ENCODE data around the gene PIN1. TPM values are rescaled to one million over a fixed set of nuclear protein-coding genes. Genes with fewer than 3 reads are reported as not detected.
"Not testable (repeated sequence)": the region's sequence is repeated elsewhere in the genome, so short reads cannot be mapped to it uniquely, and the experiment has no call there.

The PIN1 gene
- total RNA-seq, 4 donors from 2014 or later: 83.9 to 111 (median 93.4) TPM

DNA sequence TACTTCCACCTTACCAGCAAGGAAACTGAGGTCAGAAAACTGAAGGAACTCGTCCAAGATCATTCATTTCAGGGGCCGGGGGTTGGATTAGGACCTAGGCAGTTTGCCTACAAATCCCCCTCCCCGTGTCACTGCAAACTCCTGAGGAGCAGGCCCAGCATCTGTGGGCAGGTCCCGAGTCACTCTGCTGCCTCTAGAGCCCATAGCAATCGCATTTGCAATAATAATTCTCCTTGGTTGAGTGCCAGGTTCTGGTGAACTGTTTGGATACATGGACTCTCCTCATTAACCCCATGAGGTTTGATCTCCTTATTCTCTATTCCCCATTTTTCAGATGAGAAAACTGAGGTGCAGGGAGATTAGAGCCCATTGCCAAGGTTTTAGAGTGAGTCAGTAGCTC lies 903 bp downstream of the PIN1 start:
- Histone ChIP-seq H3K4me1 (peaks cover 12 to 18% of the 10 kb centered on the region in 2 donors), H3K27me3 (no peaks in the 10 kb centered on the region), H3K4me3 (peak overlapping the region; percentile 74 to 99 (median 94)), H3K36me3 (peaks cover 0 to 31% of the 10 kb centered on the region in 2 donors), H3K9me3 (no peaks in the 10 kb centered on the region), H3K27ac (peak overlapping the region in 3 of 4 donors; percentile 78 to 90 (median 88))
- ATAC-seq (no peak), DNase-seq (no peak)
- intact Hi-C loops (cut with DNase I; ENCODE audit: low total_unique reads): loop anchor here (10.0 kb wide), 1 partner anchor 499 kb away; the partner anchor contains the start of genes ICAM3 and RAVER1
- in situ Hi-C loops (cut with MboI; ENCODE audit: low sequenced_read_pairs in 4 of 4): no loop called here
- TF ChIP-seq POLR2A (IDR thresholded peaks at IDR 0.05): no peak
- TF ChIP-seq, protein P1, sequence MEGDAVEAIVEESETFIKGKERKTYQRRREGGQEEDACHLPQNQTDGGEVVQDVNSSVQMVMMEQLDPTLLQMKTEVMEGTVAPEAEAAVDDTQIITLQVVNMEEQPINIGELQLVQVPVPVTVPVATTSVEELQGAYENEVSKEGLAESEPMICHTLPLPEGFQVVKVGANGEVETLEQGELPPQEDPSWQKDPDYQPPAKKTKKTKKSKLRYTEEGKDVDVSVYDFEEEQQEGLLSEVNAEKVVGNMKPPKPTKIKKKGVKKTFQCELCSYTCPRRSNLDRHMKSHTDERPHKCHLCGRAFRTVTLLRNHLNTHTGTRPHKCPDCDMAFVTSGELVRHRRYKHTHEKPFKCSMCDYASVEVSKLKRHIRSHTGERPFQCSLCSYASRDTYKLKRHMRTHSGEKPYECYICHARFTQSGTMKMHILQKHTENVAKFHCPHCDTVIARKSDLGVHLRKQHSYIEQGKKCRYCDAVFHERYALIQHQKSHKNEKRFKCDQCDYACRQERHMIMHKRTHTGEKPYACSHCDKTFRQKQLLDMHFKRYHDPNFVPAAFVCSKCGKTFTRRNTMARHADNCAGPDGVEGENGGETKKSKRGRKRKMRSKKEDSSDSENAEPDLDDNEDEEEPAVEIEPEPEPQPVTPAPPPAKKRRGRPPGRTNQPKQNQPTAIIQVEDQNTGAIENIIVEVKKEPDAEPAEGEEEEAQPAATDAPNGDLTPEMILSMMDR (IDR thresholded peaks at IDR 0.05 in 4 of 5, conservative IDR thresholded peaks at IDR 0.05 in 1 of 5): no peak

DNA sequence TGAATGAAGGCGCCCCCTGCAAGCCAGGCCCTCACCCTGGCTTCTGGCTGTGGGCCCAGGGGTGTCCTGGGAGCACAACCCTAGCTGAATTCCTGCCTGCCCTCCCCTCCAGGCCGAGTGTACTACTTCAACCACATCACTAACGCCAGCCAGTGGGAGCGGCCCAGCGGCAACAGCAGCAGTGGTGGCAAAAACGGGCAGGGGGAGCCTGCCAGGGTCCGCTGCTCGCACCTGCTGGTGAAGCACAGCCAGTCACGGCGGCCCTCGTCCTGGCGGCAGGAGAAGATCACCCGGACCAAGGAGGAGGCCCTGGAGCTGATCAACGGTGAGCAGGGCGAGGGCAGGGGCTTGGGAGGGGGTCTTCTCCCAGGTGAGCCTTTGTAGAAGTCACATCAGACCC lies 3.2 kb downstream of the PIN1 start:
- in situ Hi-C loops (cut with MboI; ENCODE audit: low sequenced_read_pairs in 4 of 4) (no loop called here), intact Hi-C loops (cut with DNase I; ENCODE audit: low total_unique reads) (loop anchor here (10.0 kb wide), 1 partner anchor 496 kb away; the partner anchor contains the start of genes ICAM3 and RAVER1)
- no peak overlapping the region for H3K27ac ChIP-seq
- H3K4me1 ChIP-seq: peaks cover 12 to 18% of the 10 kb centered on the region in 2 donors
- ATAC-seq: no peak
- H3K4me3 ChIP-seq: no peak overlapping the region
- peaks cover 0 to 53% of the 10 kb centered on the region in 2 donors for H3K36me3 ChIP-seq
- no peaks in the 10 kb centered on the region for H3K9me3 ChIP-seq
- TF ChIP-seq, protein P1 (IDR thresholded peaks at IDR 0.05 in 4 of 5, conservative IDR thresholded peaks at IDR 0.05 in 1 of 5): no peak
- TF ChIP-seq POLR2A (IDR thresholded peaks at IDR 0.05): no peak
- no peaks in the 10 kb centered on the region for H3K27me3 ChIP-seq
- DNase-seq: no peak

DNA sequence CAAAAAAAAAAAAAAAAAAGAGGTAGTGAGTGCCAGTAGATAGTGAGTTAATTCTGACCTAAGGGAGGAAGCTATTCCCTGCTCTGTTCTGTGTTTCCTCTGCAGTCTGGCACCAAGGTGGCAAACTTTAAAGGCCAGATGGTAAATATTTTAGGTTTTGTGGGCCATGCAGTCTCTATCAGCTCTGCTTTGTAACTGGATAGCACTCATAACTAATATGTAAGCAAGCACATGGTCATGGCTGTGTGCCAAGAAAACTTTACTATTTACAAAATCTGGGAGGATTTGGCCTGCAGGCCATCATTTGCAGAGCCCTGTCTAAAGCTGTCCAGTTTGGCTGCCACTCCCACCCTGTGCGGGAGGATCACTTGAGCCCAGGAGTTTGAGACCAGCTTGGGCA lies 4.3 kb downstream of the PIN1 start:
- H3K4me1 ChIP-seq: peaks cover 12 to 16% of the 10 kb centered on the region in 2 donors
- no peak overlapping the region for H3K4me3 ChIP-seq
- intact Hi-C loops (cut with DNase I; ENCODE audit: low total_unique reads): loop anchor here (10.0 kb wide), 1 partner anchor 495 kb away; the partner anchor contains the start of genes ICAM3 and RAVER1
- DNase-seq: no peak
- ATAC-seq: no peak
- in situ Hi-C loops (cut with MboI; ENCODE audit: low sequenced_read_pairs in 4 of 4): no loop called here
- H3K27me3 ChIP-seq: no peaks in the 10 kb centered on the region
- TF ChIP-seq POLR2A (IDR thresholded peaks at IDR 0.05): no peak
- TF ChIP-seq, protein P1 (IDR thresholded peaks at IDR 0.05 in 4 of 5, conservative IDR thresholded peaks at IDR 0.05 in 1 of 5): no peak
- no peaks in the 10 kb centered on the region for H3K9me3 ChIP-seq
- no peak overlapping the region for H3K27ac ChIP-seq
- peaks cover 0 to 64% of the 10 kb centered on the region in 2 donors for H3K36me3 ChIP-seq

DNA sequence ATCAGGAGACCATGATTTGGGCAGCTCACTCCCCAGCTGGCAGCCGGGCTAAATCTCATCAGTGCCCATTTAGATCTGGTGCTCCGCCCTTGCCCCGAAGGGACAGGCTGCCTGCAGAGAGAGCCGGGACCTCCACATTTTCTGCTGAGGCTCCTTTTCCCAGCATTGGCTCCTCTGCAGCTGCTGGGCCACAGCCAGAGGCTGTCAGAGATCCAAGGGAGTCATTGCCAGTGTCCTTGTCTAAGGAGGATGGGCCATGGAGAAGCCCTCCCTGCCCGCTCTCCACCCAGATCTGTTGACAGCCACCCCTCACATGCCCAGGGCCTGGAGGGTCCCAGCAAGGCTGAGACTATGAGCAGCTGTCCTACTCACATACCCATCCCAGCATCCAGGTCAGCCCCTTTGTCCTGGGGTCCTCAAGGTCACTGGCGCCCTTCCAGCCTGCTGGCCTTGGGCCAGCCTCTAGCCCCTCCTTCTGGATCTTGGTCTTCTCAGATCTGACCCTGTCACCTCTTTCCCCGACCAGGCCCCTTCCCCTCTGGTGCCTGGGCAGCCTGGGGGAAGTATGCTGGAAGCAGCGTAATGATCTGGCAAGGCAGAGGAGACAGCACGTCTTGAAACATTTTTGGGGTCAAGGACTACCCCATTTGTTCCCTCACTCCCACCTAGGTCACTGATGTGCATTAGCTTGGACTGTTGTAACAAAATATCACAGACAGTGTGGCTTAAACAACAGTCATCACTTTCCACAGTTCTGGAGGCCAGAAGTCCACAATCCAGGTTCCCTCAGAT lies 7.9 kb downstream of the PIN1 start:
- H3K27ac ChIP-seq: no peak overlapping the region
- intact Hi-C loops (cut with DNase I; ENCODE audit: low total_unique reads): no loop called here
- in situ Hi-C loops (cut with MboI; ENCODE audit: low sequenced_read_pairs in 4 of 4): no loop called here
- DNase-seq: no peak
- no peak for TF ChIP-seq POLR2A (IDR thresholded peaks at IDR 0.05)
- TF ChIP-seq, protein P1 (IDR thresholded peaks at IDR 0.05 in 4 of 5, conservative IDR thresholded peaks at IDR 0.05 in 1 of 5): no peak
- H3K27me3 ChIP-seq: no peaks in the 10 kb centered on the region
- H3K36me3 ChIP-seq: peaks cover 0 to 79% of the 10 kb centered on the region in 2 donors
- no peak overlapping the region for H3K4me3 ChIP-seq
- H3K9me3 ChIP-seq: no peaks in the 10 kb centered on the region
- ATAC-seq: no peak
- H3K4me1 ChIP-seq: no peaks in the 10 kb centered on the region

DNA sequence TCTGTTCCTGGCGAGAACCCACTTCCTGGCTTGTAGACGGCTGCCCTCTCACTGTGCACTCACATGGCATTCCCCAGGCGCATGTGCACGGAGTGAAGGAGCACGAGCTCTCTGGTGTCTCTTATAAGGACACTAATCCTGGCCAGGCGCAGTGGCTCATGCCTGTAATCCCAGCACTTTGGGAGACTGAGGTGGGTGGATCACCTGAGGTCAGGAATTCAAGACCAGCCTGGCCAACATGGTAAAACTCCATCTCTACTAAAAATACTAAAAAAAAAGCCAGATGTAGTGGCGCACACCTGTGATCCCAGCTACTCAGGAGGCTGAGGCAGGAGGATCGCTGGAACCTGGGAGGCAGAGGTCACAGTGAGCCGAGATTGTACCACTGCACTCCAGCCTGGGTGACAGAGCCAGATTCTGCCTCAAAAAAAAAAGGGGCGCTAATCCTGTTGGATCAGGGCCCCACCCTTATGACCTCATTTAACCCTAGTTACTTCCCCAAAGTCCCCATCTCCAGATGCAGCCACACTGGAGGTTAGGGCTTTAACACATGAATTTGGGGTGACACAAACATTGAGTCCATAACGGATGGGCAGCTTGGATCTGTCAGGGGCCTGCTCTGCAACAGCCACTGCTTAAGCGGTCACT lies 8.6 kb downstream of the PIN1 start:
- H3K36me3 ChIP-seq: peaks cover 0 to 72% of the 10 kb centered on the region in 2 donors
- not testable (repeated sequence) for ATAC-seq, H3K27ac ChIP-seq

More for the DNA sequence above, 8.6 kb downstream of the PIN1 start:
- H3K9me3 ChIP-seq; intact Hi-C loops (cut with DNase I; ENCODE audit: low total_unique reads); H3K4me1 ChIP-seq; H3K4me3 ChIP-seq; H3K27me3 ChIP-seq; DNase-seq; in situ Hi-C loops (cut with MboI; ENCODE audit: low sequenced_read_pairs in 4 of 4): not testable (repeated sequence)
